Inflammatory macrophage treated with lipopolysaccharide for 1 hour (primary cell): ENCODE data around the gene AIF1.

Experiments
- DNase-seq, 2 donors: peaks; one replicate each; pipeline ENCODE4 v3.0.0-alpha.2; 2020 to 2022

AIF1 gene

GRCh38 chr6:31664790-31665500, 49.9 kb downstream of the AIF1 start, which contains the start of gene GPANK1:
Gene GPANK1, minus strand, starts transcription at chr6:31664997. Its CDS starts 519 bp downstream, at chr6:31664478.
- peak; percentile 94 to 95 for DNase-seq

GRCh38 chr6:31665501-31666336, 50.7 kb downstream of the AIF1 start, which contains the start of gene CSNK2B:
Gene CSNK2B, plus strand, starts transcription at chr6:31666080. Its CDS starts 752 bp downstream, at chr6:31666832.
- peak; percentile 98 for DNase-seq

GRCh38 chr6:31666337-31666965, 51.4 kb downstream of the AIF1 start:
- DNase-seq: peak; percentile 67 to 75
